ENCODE measurements around the gene USP25.

The USP25 gene

GRCh38 chr21:15809065-15809464, 79.3 kb downstream of the USP25 start:
- DNase-seq: no peak

- no peak for DNase-seq
Observed at GRCh38 chr21:15809818-15810217, 80.0 kb downstream of the USP25 start.

- no peak for DNase-seq
Observed at GRCh38 chr21:15815285-15815684, 85.5 kb downstream of the USP25 start.

- no peak for DNase-seq
Observed at GRCh38 chr21:15820327-15820726, 90.5 kb downstream of the USP25 start.

GRCh38 chr21:15820852-15821379, 91.1 kb downstream of the USP25 start:
- no peak for DNase-seq

GRCh38 chr21:15823486-15824150, 93.8 kb downstream of the USP25 start:
- no peak for DNase-seq

GRCh38 chr21:15825700-15826099, 95.9 kb downstream of the USP25 start:
- no peak for DNase-seq

- no peak for DNase-seq
Observed at GRCh38 chr21:15826147-15826780, 96.5 kb downstream of the USP25 start.

GRCh38 chr21:15826908-15827601, 97.3 kb downstream of the USP25 start:
- peak in 1 of 51 donors; percentile 4 for DNase-seq

GRCh38 chr21:15831497-15831896, 101.7 kb downstream of the USP25 start:
- DNase-seq: no peak

- no peak for DNase-seq
Observed at GRCh38 chr21:15837645-15838044, 107.9 kb downstream of the USP25 start.

GRCh38 chr21:15839026-15839425, 109.2 kb downstream of the USP25 start:
- no peak for DNase-seq

GRCh38 chr21:15839601-15840000, 109.8 kb downstream of the USP25 start:
- no peak for DNase-seq

- DNase-seq: no peak
Observed at GRCh38 chr21:15840406-15840805, 110.6 kb downstream of the USP25 start.

GRCh38 chr21:15841856-15842564, 112.2 kb downstream of the USP25 start:
- no peak for DNase-seq

- no peak for DNase-seq
Observed at GRCh38 chr21:15842565-15842880, 112.7 kb downstream of the USP25 start.

- no peak for DNase-seq
Observed at GRCh38 chr21:15843766-15844165, 114.0 kb downstream of the USP25 start.

GRCh38 chr21:15848634-15849560, 119.1 kb downstream of the USP25 start:
- DNase-seq: peak in 1 of 51 donors; percentile 34

GRCh38 chr21:15849927-15850326, 120.1 kb downstream of the USP25 start:
- DNase-seq: no peak

- no peak for DNase-seq
Observed at GRCh38 chr21:15850645-15851044, 120.9 kb downstream of the USP25 start.

GRCh38 chr21:15852146-15852545, 122.4 kb downstream of the USP25 start:
- DNase-seq: no peak
